Breast epithelium (tissue), 4 donors: ENCODE measurements around the gene SFXN2. TPM values are rescaled to one million over a fixed set of nuclear protein-coding genes. Genes with fewer than 3 reads are reported as not detected.

Experiments used
- DNase-seq, 2 donors: peaks; one replicate each; pipeline ENCODE4 v3.0.0-alpha.2; 2019; ENCODE audit warnings: low spot score in 2 of 2
- H3K27ac ChIP-seq, 2 donors: fragments of 200-600 bp; sonication (generic) in 1 of 2; one replicate each; pipeline ENCODE4 v1.5.1; 2016 to 2019; ENCODE audit warnings: mild to moderate bottlenecking in 1 of 2
- H3K27me3 ChIP-seq, 2 donors: fragments of 200-600 bp; sonication (generic) in 1 of 2; one replicate each; pipeline versions ENCODE4 v1.5.1 to v1.6.0; 2017 to 2019; ENCODE audit warnings: control low read depth in 1 of 2, mild to moderate bottlenecking in 1 of 2
- H3K36me3 ChIP-seq: fragments of 200-600 bp; one replicate; pipeline ENCODE4 v1.5.1; 2019
- H3K4me1 ChIP-seq, 2 donors: fragments of 200-600 bp; sonication (generic); one replicate each; pipeline ENCODE4 v1.5.1; 2016 to 2019; ENCODE audit warnings: control low read depth in 1 of 2
- H3K4me3 ChIP-seq, 3 donors: fragments of 200-600 bp; sonication (generic); 1 replicate in 2 of 3; 2 replicates in 1 of 3; pipeline ENCODE4 v1.5.1; 2016 to 2019; ENCODE audit warnings: mild to moderate bottlenecking in 3 of 3, moderate library complexity in 2 of 3
- H3K9me3 ChIP-seq, 2 donors: fragments of 200-600 bp; sonication (generic) in 1 of 2; one replicate each; pipeline ENCODE4 v1.5.1; 2016 to 2019; ENCODE audit warnings: control low read depth in 1 of 2
- POLR2A ChIP-seq: fragments of 450-650 bp; IDR thresholded peaks from one replicate; pipeline ENCODE4 v1.6.1; 2016; ENCODE audit warnings: antibody characterized with exemption, mild to moderate bottlenecking, moderate library complexity
- POLR2AphosphoS5 ChIP-seq, 3 donors: sonication (generic); formaldehyde crosslinking; IDR thresholded peaks; one replicate each; pipeline ENCODE4 v1.6.1; 2017; ENCODE audit warnings: antibody characterized with exemption in 3 of 3
- intact Hi-C: fragments of 100-400 bp; cut with DNase I; formaldehyde crosslinking; loops from one replicate; pipeline ENCODE4 v1.15.1; 2023; ENCODE audit warnings: low total_unique reads
- total RNA-seq, 3 donors: library from RNA; depleted of rRNA; stranded (reverse); fragments of >200 nt; gene quantifications; one replicate each; pipeline ENCODE4 v1.1.0, GENCODE V29; 2016
- TF ChIP-seq, protein P1 (sequence below), 3 donors: fragments of 450-650 bp; IDR thresholded peaks; one replicate each; pipeline ENCODE4 v1.5.1; 2016 to 2017; ENCODE audit warnings: antibody characterized with exemption in 3 of 3, mild to moderate bottlenecking in 3 of 3, moderate library complexity in 3 of 3

The SFXN2 gene
- total RNA-seq, 3 donors from 2014 or later = 3.8 to 10.4 (median 4.9) TPM

DNA sequence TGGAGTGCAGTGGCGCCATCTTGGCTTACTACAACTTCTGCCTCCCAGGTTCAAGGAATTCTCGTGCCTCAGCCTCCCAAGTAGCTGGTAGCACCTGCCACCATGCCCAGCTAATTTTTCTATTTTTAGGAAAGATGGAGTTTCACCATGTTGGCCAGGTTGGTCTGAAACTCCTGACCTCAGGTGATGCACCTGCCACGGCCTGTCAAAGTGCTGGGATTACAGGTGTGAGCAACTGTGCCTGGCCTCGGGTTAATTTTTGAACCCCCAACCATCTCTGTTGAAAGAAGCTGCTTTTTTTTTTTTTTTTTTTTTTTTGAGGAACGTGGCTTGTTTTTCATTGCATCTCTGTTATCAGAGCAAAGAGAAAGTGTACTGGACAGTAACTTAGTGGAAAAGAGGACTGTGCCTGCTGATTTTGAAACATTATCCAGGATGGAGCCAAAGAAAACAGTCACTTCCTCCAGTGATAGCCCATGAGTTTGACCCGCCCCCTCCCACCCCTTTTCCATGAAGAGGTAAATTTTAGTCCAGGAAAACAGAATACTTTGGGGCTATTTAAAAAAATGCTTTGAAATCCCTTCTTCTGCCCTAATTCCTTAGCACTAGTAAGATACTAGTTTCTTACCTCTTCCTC is 67.6 kb downstream of the SFXN2 start:
- Histone ChIP-seq H3K4me1 (peaks cover 33 to 37% of the 10 kb centered on the region in 2 donors), H3K27ac (peak overlapping the region; percentile 87 to 96), H3K9me3 (no peaks in the 10 kb centered on the region), H3K36me3 (no peaks in the 10 kb centered on the region), H3K27me3 (no peaks in the 10 kb centered on the region), H3K4me3 (peak overlapping the region in 1 of 3 donors; percentile 49)
- TF ChIP-seq POLR2AphosphoS5 (IDR thresholded peaks at IDR 0.05) = no peak
- TF ChIP-seq, protein P1, sequence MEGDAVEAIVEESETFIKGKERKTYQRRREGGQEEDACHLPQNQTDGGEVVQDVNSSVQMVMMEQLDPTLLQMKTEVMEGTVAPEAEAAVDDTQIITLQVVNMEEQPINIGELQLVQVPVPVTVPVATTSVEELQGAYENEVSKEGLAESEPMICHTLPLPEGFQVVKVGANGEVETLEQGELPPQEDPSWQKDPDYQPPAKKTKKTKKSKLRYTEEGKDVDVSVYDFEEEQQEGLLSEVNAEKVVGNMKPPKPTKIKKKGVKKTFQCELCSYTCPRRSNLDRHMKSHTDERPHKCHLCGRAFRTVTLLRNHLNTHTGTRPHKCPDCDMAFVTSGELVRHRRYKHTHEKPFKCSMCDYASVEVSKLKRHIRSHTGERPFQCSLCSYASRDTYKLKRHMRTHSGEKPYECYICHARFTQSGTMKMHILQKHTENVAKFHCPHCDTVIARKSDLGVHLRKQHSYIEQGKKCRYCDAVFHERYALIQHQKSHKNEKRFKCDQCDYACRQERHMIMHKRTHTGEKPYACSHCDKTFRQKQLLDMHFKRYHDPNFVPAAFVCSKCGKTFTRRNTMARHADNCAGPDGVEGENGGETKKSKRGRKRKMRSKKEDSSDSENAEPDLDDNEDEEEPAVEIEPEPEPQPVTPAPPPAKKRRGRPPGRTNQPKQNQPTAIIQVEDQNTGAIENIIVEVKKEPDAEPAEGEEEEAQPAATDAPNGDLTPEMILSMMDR (IDR thresholded peaks at IDR 0.05) = no peak
- TF ChIP-seq POLR2A = no peak
- no peak for DNase-seq
- intact Hi-C loops = no loop called here

DNA sequence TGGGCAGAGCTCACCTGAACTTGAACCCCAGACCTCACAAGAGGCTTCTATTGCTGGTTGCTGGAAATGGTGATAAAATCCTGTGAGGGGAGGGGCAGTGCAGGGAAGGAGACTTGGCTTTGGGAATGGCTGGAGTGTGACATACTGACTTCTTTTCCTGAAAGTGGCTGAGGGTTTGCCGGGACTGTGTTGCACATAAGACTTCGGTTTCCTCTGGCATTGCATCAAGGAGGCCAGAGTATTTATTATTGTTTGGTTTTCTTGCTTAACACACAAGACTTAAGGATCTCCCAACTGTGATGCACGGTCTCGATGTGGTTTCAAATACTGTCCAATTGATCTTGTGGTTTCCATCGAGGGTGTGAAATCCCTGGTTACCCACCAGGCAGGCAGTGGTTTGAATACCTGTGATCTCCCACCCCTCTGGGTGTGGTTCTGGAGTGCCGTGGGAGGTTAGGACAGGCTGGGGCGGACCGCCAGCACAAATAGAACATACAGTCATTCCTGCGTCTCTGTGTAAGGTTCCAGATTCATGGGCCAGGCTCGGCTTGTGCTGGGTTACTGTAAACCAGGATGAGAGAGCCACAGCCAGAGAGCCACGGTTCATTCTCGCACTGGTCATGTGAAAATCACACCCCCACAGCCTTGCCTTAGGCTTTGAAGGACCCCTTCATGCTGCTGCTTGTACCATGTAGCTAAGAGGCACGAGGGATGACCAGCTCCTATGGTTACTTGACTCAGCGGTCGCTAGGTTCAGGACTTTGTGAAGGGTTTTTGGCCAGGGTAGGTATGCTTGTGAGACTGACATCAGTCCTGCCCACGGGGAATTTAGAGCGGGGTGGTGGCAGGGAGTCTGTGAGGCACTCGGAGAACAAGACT is 68.5 kb downstream of the SFXN2 start:
- Histone ChIP-seq H3K4me3 (peak overlapping the region in 2 of 3 donors; percentile 13 to 49), H3K27ac (peak overlapping the region; percentile 87 to 96), H3K27me3 (no peaks in the 10 kb centered on the region), H3K4me1 (peaks cover 33 to 35% of the 10 kb centered on the region in 2 donors), H3K36me3 (no peaks in the 10 kb centered on the region), H3K9me3 (no peaks in the 10 kb centered on the region)
- intact Hi-C loops = no loop called here
- no peak for TF ChIP-seq POLR2A
- peak; percentile 10 to 81 (median 48) for TF ChIP-seq POLR2AphosphoS5 (IDR thresholded peaks at IDR 0.05)
- peak; percentile 58 to 62 for DNase-seq

DNA sequence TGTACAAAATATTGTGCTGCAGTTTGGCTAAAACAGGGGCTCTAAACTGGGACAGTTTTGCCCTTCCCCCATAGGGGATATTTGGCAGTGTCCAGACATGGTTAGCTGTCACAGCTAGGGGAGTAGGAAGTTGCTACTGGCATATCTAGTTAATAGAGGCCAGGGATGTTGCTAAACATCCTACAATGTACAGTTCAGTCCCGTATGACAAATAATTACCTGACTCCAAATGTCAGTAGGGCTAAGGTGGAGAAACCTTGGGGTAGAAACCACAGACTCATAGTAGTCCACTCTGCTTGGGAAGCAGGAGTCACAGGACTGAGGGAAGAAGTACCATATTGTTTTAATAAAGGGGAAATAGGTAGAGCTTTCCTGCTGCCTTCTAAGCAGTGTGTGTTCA is 69.1 kb downstream of the SFXN2 start:
- Histone ChIP-seq H3K9me3 (no peaks in the 10 kb centered on the region), H3K4me3 (peak overlapping the region in 1 of 3 donors; percentile 49), H3K27ac (peak overlapping the region; percentile 87 to 96), H3K36me3 (no peaks in the 10 kb centered on the region), H3K4me1 (peaks cover 33 to 35% of the 10 kb centered on the region in 2 donors), H3K27me3 (no peaks in the 10 kb centered on the region)
- no peak for DNase-seq
- intact Hi-C loops = no loop called here
- TF ChIP-seq POLR2A = no peak
- no peak for TF ChIP-seq POLR2AphosphoS5 (IDR thresholded peaks at IDR 0.05)
- TF ChIP-seq, protein P1 (IDR thresholded peaks at IDR 0.05) = no peak

DNA sequence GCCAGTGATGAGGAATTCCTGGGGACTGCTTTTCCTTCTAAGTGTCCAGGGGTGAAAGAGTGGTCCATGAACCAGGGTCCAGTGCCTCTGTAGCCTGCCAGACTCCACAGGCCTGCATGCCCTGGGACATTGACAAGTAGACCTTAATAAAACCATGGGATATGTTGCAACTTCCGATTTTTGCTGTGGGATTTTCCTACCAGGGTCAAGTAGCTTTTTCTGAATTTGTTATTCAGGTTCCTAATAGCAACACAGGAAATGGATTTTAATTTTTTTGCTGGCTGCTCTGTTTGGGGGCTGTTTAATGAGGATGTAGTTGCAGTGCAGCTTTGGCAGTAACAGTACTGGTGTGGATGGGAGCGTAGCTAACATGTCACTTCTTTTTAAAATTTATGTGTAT is 71.4 kb downstream of the SFXN2 start:
- intact Hi-C loops = no loop called here

DNA sequence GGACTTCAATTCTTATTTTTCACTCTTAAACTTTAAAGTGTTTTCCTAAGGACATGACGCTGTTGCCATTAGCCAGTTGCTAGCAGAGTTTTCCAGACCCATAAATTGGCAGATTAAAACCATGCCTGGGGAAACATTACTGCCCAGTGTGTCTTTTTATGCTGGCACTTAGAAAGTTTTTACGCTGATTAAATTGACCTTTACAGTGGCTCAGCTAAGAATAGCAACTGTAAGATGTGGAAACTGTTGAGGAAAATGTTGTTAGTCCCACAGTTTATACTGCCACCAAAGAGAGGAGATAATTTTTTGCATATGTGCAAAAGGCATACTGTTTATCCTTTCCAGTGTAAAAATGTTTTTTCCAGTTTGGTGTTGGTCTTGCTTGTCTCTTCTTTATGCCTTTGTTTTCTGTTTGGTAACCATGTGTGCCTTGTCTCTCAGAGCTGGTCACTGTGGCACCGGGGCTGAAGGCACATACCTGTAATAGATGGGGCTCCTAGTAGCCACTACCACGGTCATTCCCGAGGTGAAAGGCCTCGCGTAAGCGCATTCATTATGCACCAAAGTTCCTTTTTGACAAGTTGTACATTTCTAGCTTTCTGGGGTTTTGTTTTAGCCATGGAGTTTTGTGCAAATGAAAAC is 77.4 kb downstream of the SFXN2 start:
- Histone ChIP-seq H3K27ac (peak overlapping the region; percentile 13 to 58), H3K36me3 (no peaks in the 10 kb centered on the region), H3K9me3 (no peaks in the 10 kb centered on the region), H3K4me3 (no peak overlapping the region), H3K27me3 (no peaks in the 10 kb centered on the region), H3K4me1 (peaks cover 4 to 6% of the 10 kb centered on the region in 2 donors)
- DNase-seq = no peak
- TF ChIP-seq POLR2AphosphoS5 (IDR thresholded peaks at IDR 0.05) (no peak), POLR2A (no peak)
- TF ChIP-seq, protein P1 (IDR thresholded peaks at IDR 0.05) = no peak
- intact Hi-C loops = no loop called here

More for the DNA sequence above, 71.4 kb downstream of the SFXN2 start:
- Histone ChIP-seq H3K4me3 (peak overlapping the region in 1 of 3 donors; percentile 19), H3K27me3 (no peaks in the 10 kb centered on the region), H3K27ac (peak overlapping the region; percentile 54 to 96), H3K36me3 (no peaks in the 10 kb centered on the region), H3K4me1 (peaks cover 29 to 31% of the 10 kb centered on the region in 2 donors), H3K9me3 (no peaks in the 10 kb centered on the region)
- DNase-seq = no peak
- TF ChIP-seq, protein P1 (IDR thresholded peaks at IDR 0.05) = no peak
- TF ChIP-seq POLR2A (no peak), POLR2AphosphoS5 (IDR thresholded peaks at IDR 0.05) (peak in 1 of 3 donors; percentile 10)

Other genes with a start within 250 kb of the SFXN2 start
- gene ACTR1A, start 211.9 kb upstream of the SFXN2 start, total RNA-seq = 100 to 1,000 TPM in 1 of 3 donors, 10 to 100 TPM in 2; 84.9 to 110 (median 92.5) TPM
- 1 to 10 TPM; 6.2 to 9.1 (median 8.6) TPM for gene SUFU, start 210.7 kb upstream of the SFXN2 start, total RNA-seq
- 100 to 1,000 TPM in 1 of 3 donors, 10 to 100 TPM in 2; 74.6 to 128 (median 88.8) TPM for gene TRIM8, start 70.2 kb upstream of the SFXN2 start, total RNA-seq
- 1 to 10 TPM; 5.1 to 7.3 (median 5.9) TPM for gene ARL3, start 239 bp upstream of the SFXN2 start, total RNA-seq
- 100 to 1,000 TPM; 114 to 174 (median 143) TPM for gene WBP1L, start 29.3 kb downstream of the SFXN2 start, total RNA-seq
- not detected for gene CYP17A1, start 122.8 kb downstream of the SFXN2 start, total RNA-seq
- gene BORCS7, start 139.6 kb downstream of the SFXN2 start, total RNA-seq = 10 to 100 TPM; 44.8 to 73.5 (median 61.0) TPM
- 1 to 10 TPM; 3.7 to 5.6 (median 5.2) TPM for gene AS3MT, start 154.8 kb downstream of the SFXN2 start, total RNA-seq
- gene CNNM2, start 203.7 kb downstream of the SFXN2 start, total RNA-seq = 1 to 10 TPM; 6.4 to 7.2 (median 6.7) TPM